ENCODE results near the gene OGFOD3.

The OGFOD3 gene

GRCh38 chr17:82439829-82440365 is 21.5 kb upstream of the OGFOD3 start:
- no peak for TF ChIP-seq CTCF (IDR thresholded peaks at IDR 0.05; ENCODE audit: low read depth, low read length, missing control alignments)
- H3K27ac ChIP-seq: no peak overlapping the region
- no peaks in the 10 kb centered on the region for H3K27me3 ChIP-seq (replicated peaks)
- no peak for DNase-seq
- peaks cover 8% of the 10 kb centered on the region for H3K36me3 ChIP-seq (replicated peaks)
- H3K4me3 ChIP-seq (ENCODE audit: low read depth, low read length): no peak overlapping the region
- in situ Hi-C loops (cut with HindIII; ENCODE audit: low pct_ligation_motif_present, low sequenced_read_pairs): no loop called here

- no peaks in the 10 kb centered on the region for H3K27me3 ChIP-seq (replicated peaks)
These were observed 20.9 kb upstream of the OGFOD3 start for GRCh38 chr17:82439194-82439828.

GRCh38 chr17:82438401-82439193 is 20.2 kb upstream of the OGFOD3 start:
- no peak for TF ChIP-seq CTCF (IDR thresholded peaks at IDR 0.05; ENCODE audit: low read depth, low read length, missing control alignments)
- peaks cover 6% of the 10 kb centered on the region for H3K36me3 ChIP-seq (replicated peaks)
- no peaks in the 10 kb centered on the region for H3K27me3 ChIP-seq (replicated peaks)
- in situ Hi-C loops (cut with HindIII; ENCODE audit: low pct_ligation_motif_present, low sequenced_read_pairs): no loop called here
- no peak for DNase-seq
- no peak overlapping the region for H3K4me3 ChIP-seq (ENCODE audit: low read depth, low read length)
- H3K27ac ChIP-seq: no peak overlapping the region

More at GRCh38 chr17:82439194-82439828, 20.9 kb upstream of the OGFOD3 start:
- in situ Hi-C loops (cut with HindIII; ENCODE audit: low pct_ligation_motif_present, low sequenced_read_pairs): no loop called here
- H3K4me3 ChIP-seq (ENCODE audit: low read depth, low read length): no peak overlapping the region
- no peak for DNase-seq
- no peak overlapping the region for H3K27ac ChIP-seq
- peaks cover 8% of the 10 kb centered on the region for H3K36me3 ChIP-seq (replicated peaks)
- no peak for TF ChIP-seq CTCF (IDR thresholded peaks at IDR 0.05; ENCODE audit: low read depth, low read length, missing control alignments)

- Histone ChIP-seq H3K27me3 (replicated peaks) (no peaks in the 10 kb centered on the region), H3K27ac (no peak overlapping the region), H3K4me3 (ENCODE audit: low read depth, low read length) (no peak overlapping the region), H3K36me3 (replicated peaks) (no peaks in the 10 kb centered on the region)
- TF ChIP-seq CTCF (IDR thresholded peaks at IDR 0.05; ENCODE audit: low read depth, low read length, missing control alignments): no peak
- no peak for DNase-seq
- in situ Hi-C loops (cut with HindIII; ENCODE audit: low pct_ligation_motif_present, low sequenced_read_pairs): no loop called here
These were observed 18.9 kb upstream of the OGFOD3 start for GRCh38 chr17:82437325-82437668.

GRCh38 chr17:82436601-82437324 is 18.4 kb upstream of the OGFOD3 start:
- H3K4me3 ChIP-seq (ENCODE audit: low read depth, low read length): no peak overlapping the region
- in situ Hi-C loops (cut with HindIII; ENCODE audit: low pct_ligation_motif_present, low sequenced_read_pairs): no loop called here
- no peak for DNase-seq
- no peaks in the 10 kb centered on the region for H3K27me3 ChIP-seq (replicated peaks)
- no peak overlapping the region for H3K27ac ChIP-seq
- no peak for TF ChIP-seq CTCF (IDR thresholded peaks at IDR 0.05; ENCODE audit: low read depth, low read length, missing control alignments)
- no peaks in the 10 kb centered on the region for H3K36me3 ChIP-seq (replicated peaks)
